ENCODE data around the gene SELPLG.

Gene SELPLG

DNA sequence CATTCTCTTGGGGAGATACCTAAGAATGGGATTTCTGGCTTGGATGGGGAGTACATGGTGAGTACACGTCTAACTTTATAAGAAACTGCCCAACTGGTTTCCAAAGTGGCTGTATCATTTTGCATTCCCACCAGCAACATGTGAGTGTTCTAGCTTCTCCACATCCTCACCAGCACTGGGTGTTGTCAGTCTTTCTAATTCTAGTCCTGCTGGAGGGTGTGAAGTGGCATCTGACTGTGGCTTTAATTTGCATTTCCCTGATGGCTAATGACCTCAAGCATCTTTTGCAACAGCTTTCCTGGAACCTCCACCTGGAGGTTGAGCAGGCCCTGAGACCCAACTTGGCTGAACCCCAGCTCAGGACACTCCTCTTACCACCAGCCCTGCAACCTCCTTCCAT is 17.8 kb downstream of the SELPLG start:
- Histone ChIP-seq H3K4me1 (ENCODE audit: insufficient read depth, low read length) (peaks cover 24% of the 10 kb centered on the region), H3K36me3 (ENCODE audit: insufficient read depth, low read length) (peaks cover 3% of the 10 kb centered on the region; the same call in 1 of the 2 replicates), H3K4me2 (ENCODE audit: insufficient read depth, low read length) (no peak overlapping the region), H3K27me3 (ENCODE audit: insufficient read depth, low read length, poor library complexity) (no peaks in the 10 kb centered on the region), H3K27ac (ENCODE audit: low read length) (no peak overlapping the region), H3K4me3 (ENCODE audit: low read depth in 1 of 2, low read length in 2 of 2) (no peak overlapping the region), H3K9me3 (ENCODE audit: insufficient read depth, low read length, severe bottlenecking) (peaks cover 4% of the 10 kb centered on the region), H2AFZ (ENCODE audit: low read depth, low read length) (no peak overlapping the region), H3K9ac (ENCODE audit: low read depth, low read length) (no peak overlapping the region), H3K79me2 (ENCODE audit: insufficient read depth, low read length) (no peaks in the 10 kb centered on the region), H4K20me1 (ENCODE audit: insufficient read depth, low read length) (no peaks in the 10 kb centered on the region)
- no peak for DNase-seq
- no peak for ATAC-seq (ENCODE audit: insufficient read depth, low read depth)
- no peak for TF ChIP-seq EZH2 (IDR thresholded peaks at IDR 0.05; ENCODE audit: borderline replicate concordance, low read depth, low read length, severe bottlenecking)
- TF ChIP-seq, protein P1, sequence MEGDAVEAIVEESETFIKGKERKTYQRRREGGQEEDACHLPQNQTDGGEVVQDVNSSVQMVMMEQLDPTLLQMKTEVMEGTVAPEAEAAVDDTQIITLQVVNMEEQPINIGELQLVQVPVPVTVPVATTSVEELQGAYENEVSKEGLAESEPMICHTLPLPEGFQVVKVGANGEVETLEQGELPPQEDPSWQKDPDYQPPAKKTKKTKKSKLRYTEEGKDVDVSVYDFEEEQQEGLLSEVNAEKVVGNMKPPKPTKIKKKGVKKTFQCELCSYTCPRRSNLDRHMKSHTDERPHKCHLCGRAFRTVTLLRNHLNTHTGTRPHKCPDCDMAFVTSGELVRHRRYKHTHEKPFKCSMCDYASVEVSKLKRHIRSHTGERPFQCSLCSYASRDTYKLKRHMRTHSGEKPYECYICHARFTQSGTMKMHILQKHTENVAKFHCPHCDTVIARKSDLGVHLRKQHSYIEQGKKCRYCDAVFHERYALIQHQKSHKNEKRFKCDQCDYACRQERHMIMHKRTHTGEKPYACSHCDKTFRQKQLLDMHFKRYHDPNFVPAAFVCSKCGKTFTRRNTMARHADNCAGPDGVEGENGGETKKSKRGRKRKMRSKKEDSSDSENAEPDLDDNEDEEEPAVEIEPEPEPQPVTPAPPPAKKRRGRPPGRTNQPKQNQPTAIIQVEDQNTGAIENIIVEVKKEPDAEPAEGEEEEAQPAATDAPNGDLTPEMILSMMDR (IDR thresholded peaks at IDR 0.05; ENCODE audit: borderline replicate concordance, extremely low read depth, low read length, poor library complexity, severe bottlenecking): no peak

DNA sequence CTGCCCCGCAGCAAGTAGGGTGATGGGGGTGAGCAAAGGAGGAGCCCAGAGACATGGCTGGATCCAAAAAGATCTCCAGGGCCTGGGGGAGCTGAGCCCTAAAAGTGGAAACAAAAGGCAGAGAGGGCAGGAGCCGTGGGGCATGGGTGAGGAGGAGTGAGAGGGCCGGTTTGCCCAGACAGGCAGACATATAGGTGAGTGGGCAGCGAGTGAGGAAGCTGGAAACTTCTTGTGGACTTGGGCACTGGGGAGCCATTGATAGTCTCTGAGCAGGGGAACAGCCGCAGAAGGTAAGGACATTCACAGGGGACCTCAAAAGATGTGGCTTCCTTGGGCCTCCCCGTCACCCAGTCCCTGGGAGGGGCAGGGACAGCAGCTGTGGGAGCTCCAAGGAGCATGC is 19.1 kb downstream of the SELPLG start:
- Histone ChIP-seq H3K27me3 (ENCODE audit: insufficient read depth, low read length, poor library complexity) (no peaks in the 10 kb centered on the region), H4K20me1 (ENCODE audit: insufficient read depth, low read length) (no peaks in the 10 kb centered on the region), H3K79me2 (ENCODE audit: insufficient read depth, low read length) (no peaks in the 10 kb centered on the region), H3K4me3 (ENCODE audit: low read depth in 1 of 2, low read length in 2 of 2) (no peak overlapping the region), H3K27ac (ENCODE audit: low read length) (no peak overlapping the region), H3K36me3 (ENCODE audit: insufficient read depth, low read length) (no peaks in the 10 kb centered on the region), H3K4me1 (ENCODE audit: insufficient read depth, low read length) (peaks cover 24% of the 10 kb centered on the region), H3K9me3 (ENCODE audit: insufficient read depth, low read length, severe bottlenecking) (peaks cover 4% of the 10 kb centered on the region), H2AFZ (ENCODE audit: low read depth, low read length) (no peak overlapping the region), H3K4me2 (ENCODE audit: insufficient read depth, low read length) (no peak overlapping the region), H3K9ac (ENCODE audit: low read depth, low read length) (no peak overlapping the region)
- no peak for DNase-seq
- no peak for TF ChIP-seq EZH2 (IDR thresholded peaks at IDR 0.05; ENCODE audit: borderline replicate concordance, low read depth, low read length, severe bottlenecking)
- TF ChIP-seq, protein P1 (IDR thresholded peaks at IDR 0.05; ENCODE audit: borderline replicate concordance, extremely low read depth, low read length, poor library complexity, severe bottlenecking): no peak
- ATAC-seq (ENCODE audit: insufficient read depth, low read depth): no peak

DNA sequence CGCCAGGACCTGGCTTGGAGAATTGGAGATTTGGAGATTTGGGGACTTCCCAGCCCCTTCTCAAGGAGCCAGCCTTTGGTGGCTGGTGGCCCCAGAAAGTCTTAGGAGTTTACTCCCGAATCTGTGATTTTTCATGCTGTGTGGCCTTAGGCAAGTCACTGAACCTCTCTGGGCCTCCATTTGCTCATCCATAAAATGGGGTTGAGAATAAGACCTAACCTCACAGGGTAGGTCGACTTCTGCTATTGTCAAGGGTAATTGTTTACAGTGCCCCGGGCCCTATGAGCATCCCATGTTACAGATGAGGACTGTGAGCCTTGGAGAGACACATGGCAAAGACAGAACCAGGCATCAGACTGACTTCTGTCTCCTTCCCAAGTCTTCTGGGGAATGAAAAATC is 19.7 kb downstream of the SELPLG start:
- H3K4me2 ChIP-seq (ENCODE audit: insufficient read depth, low read length): no peak overlapping the region
- H3K27me3 ChIP-seq (ENCODE audit: insufficient read depth, low read length, poor library complexity): no peaks in the 10 kb centered on the region
- H3K4me1 ChIP-seq (ENCODE audit: insufficient read depth, low read length): peaks cover 24% of the 10 kb centered on the region
- no peak overlapping the region for H3K4me3 ChIP-seq (ENCODE audit: low read depth in 1 of 2, low read length in 2 of 2)
- H3K36me3 ChIP-seq (ENCODE audit: insufficient read depth, low read length): no peaks in the 10 kb centered on the region
- H3K79me2 ChIP-seq (ENCODE audit: insufficient read depth, low read length): no peaks in the 10 kb centered on the region
- DNase-seq: no peak
- no peak overlapping the region for H3K27ac ChIP-seq (ENCODE audit: low read length)
- no peaks in the 10 kb centered on the region for H4K20me1 ChIP-seq (ENCODE audit: insufficient read depth, low read length)
- no peak overlapping the region for H2AFZ ChIP-seq (ENCODE audit: low read depth, low read length)
- no peak overlapping the region for H3K9ac ChIP-seq (ENCODE audit: low read depth, low read length)
- H3K9me3 ChIP-seq (ENCODE audit: insufficient read depth, low read length, severe bottlenecking): peaks cover 4% of the 10 kb centered on the region
- TF ChIP-seq, protein P1 (IDR thresholded peaks at IDR 0.05; ENCODE audit: borderline replicate concordance, extremely low read depth, low read length, poor library complexity, severe bottlenecking): no peak
- TF ChIP-seq EZH2 (IDR thresholded peaks at IDR 0.05; ENCODE audit: borderline replicate concordance, low read depth, low read length, severe bottlenecking): no peak
- no peak for ATAC-seq (ENCODE audit: insufficient read depth, low read depth)

DNA sequence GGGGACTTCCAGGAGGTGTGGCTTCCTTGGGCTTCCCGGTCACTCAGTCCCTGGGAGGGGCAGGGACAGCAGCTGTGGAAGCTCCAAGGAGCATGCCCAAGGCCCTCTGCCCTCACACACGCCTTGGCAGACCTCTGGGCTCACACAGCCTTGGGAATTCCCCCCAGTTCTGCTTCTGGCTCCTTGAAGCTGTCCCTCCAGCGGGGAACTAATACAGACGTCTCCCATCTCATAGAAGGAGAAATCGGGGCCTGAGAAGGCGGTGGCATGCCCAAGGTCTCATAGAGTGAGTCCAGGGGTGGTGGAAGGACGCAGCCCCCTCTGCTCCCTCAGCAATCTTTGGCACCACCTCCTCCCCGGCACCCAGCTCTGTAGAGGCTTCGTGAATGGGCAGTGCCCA is 20.1 kb downstream of the SELPLG start:
- no peaks in the 10 kb centered on the region for H4K20me1 ChIP-seq (ENCODE audit: insufficient read depth, low read length)
- H3K27me3 ChIP-seq (ENCODE audit: insufficient read depth, low read length, poor library complexity): no peaks in the 10 kb centered on the region
- no peak overlapping the region for H3K4me3 ChIP-seq (ENCODE audit: low read depth in 1 of 2, low read length in 2 of 2)
- DNase-seq (no peak), ATAC-seq (ENCODE audit: insufficient read depth, low read depth) (no peak)
- no peak overlapping the region for H3K27ac ChIP-seq (ENCODE audit: low read length)
- H3K79me2 ChIP-seq (ENCODE audit: insufficient read depth, low read length): no peaks in the 10 kb centered on the region
- no peak overlapping the region for H3K9ac ChIP-seq (ENCODE audit: low read depth, low read length)
- TF ChIP-seq, protein P1 (IDR thresholded peaks at IDR 0.05; ENCODE audit: borderline replicate concordance, extremely low read depth, low read length, poor library complexity, severe bottlenecking): no peak
- no peak for TF ChIP-seq EZH2 (IDR thresholded peaks at IDR 0.05; ENCODE audit: borderline replicate concordance, low read depth, low read length, severe bottlenecking)
- no peak overlapping the region for H3K4me2 ChIP-seq (ENCODE audit: insufficient read depth, low read length)
- peaks cover 23% of the 10 kb centered on the region for H3K4me1 ChIP-seq (ENCODE audit: insufficient read depth, low read length)
- H2AFZ ChIP-seq (ENCODE audit: low read depth, low read length): no peak overlapping the region
- H3K9me3 ChIP-seq (ENCODE audit: insufficient read depth, low read length, severe bottlenecking): peaks cover 4% of the 10 kb centered on the region
- H3K36me3 ChIP-seq (ENCODE audit: insufficient read depth, low read length): no peaks in the 10 kb centered on the region
